B cell (primary cell): ENCODE results near the gene CTNND1. TPM values are rescaled to one million over a fixed set of nuclear protein-coding genes. Genes with fewer than 3 reads are reported as not detected.
A peak's percentile ranks its signal among the peaks of the same experiment; 100 is the strongest.

Source experiments
- ATAC-seq: fragments of 200-7000 bp; cut with Tn5 transposase; one replicate; pipeline ENCODE4 v1.10.0; 2021; ENCODE audit warnings: low read depth, mild to moderate bottlenecking, moderate number of reproducible peaks, moderate library complexity
- CTCF ChIA-PET: fragments of 350-600 bp; sonication (Branson Sonifier 250); formaldehyde crosslinking; loops from one replicate; lab custom pipeline; 2021; ENCODE audit warnings: antibody characterized with exemption, inconsistent platforms; lab: Charles Lee
- POLR2A ChIA-PET: fragments of 350-600 bp; sonication (Branson Sonifier 250); formaldehyde crosslinking; loops from one replicate; lab custom pipeline; 2021; ENCODE audit warnings: antibody characterized with exemption; lab: Charles Lee
- DNase-seq: peaks from one replicate; pipeline ENCODE4 v3.0.0; 2013
- H2AFZ ChIP-seq: 2 replicates; pipeline ENCODE4 v1.6.1; 2012; ENCODE audit warnings: mild to moderate bottlenecking, low read depth, low read length; ENCODE audit not compliant: insufficient read depth, poor library complexity, severe bottlenecking
- H3K27ac ChIP-seq, 2 donors: 1 replicate in 1 of 2; 2 replicates in 1 of 2; pipeline ENCODE4 v1.5.1; 2012 to 2013; ENCODE audit warnings: low read length in 2 of 2, mild to moderate bottlenecking in 2 of 2, moderate library complexity in 1 of 2
- H3K27me3 ChIP-seq, 4 experiments: fragments of 200-600 bp in 1 of 4; sonication (generic) in 1 of 4; replicated peaks in 1 of 4; 1 replicate in 2 of 4; 2 replicates in 2 of 4; pipeline versions ENCODE4 v1.6.1 to v1.7.0; 2013 to 2016; ENCODE audit warnings: low read length in 3 of 4, mild to moderate bottlenecking in 2 of 4, mixed read lengths in 1 of 4, moderate library complexity in 1 of 4; ENCODE audit not compliant: insufficient read depth in 4 of 4, control insufficient read depth in 3 of 4; ENCODE audit errors: control extremely low read depth in 1 of 4
- H3K36me3 ChIP-seq, 2 experiments: replicated peaks in 1 of 2; 1 replicate in 1 of 2; 2 replicates in 1 of 2; pipeline versions ENCODE4 v1.6.1 to v1.7.1; 2013; ENCODE audit warnings: low read length in 1 of 2; ENCODE audit not compliant: insufficient read depth in 2 of 2, control insufficient read depth in 1 of 2; ENCODE audit errors: control extremely low read depth in 1 of 2, extremely low read depth in 1 of 2
- H3K4me1 ChIP-seq, 2 donors: fragments of 200-600 bp in 1 of 2; sonication (generic) in 1 of 2; 1 replicate in 1 of 2; 2 replicates in 1 of 2; pipeline versions ENCODE4 v1.5.1 to v1.6.1; 2013 to 2017; ENCODE audit warnings: low read length in 2 of 2; ENCODE audit not compliant: control insufficient read depth in 2 of 2, insufficient read depth in 2 of 2
- H3K4me2 ChIP-seq: replicated peaks from 2 replicates; pipeline ENCODE3; 2012; ENCODE audit warnings: mild to moderate bottlenecking, low read depth, low read length; ENCODE audit not compliant: poor library complexity, severe bottlenecking
- H3K4me3 ChIP-seq, 5 experiments: fragments of 200-600 bp in 1 of 5; sonication (generic) in 1 of 5; 1 replicate in 3 of 5; 2 replicates in 2 of 5; pipeline versions ENCODE4 v1.5.1 to v1.7.0; 2011 to 2016; ENCODE audit warnings: low read length in 4 of 5, mild to moderate bottlenecking in 4 of 5, low read depth in 2 of 5, control low read depth in 1 of 5, moderate library complexity in 1 of 5; ENCODE audit not compliant: insufficient read depth in 1 of 5; ENCODE audit errors: control extremely low read depth in 1 of 5, extremely low read depth in 1 of 5
- H3K79me2 ChIP-seq: fragments of 200-600 bp; sonication (generic); one replicate; pipeline ENCODE4 v1.6.0; 2016; ENCODE audit warnings: low read length; ENCODE audit not compliant: control insufficient read depth, insufficient read depth
- H3K9ac ChIP-seq: fragments of 200-600 bp; sonication (generic); 2 replicates; pipeline ENCODE4 v1.6.1; 2017; ENCODE audit warnings: mild to moderate bottlenecking, low read length, moderate library complexity
- H3K9me3 ChIP-seq, 3 donors: one replicate each; pipeline versions ENCODE4 v1.6.1 to v1.7.1; 2013; ENCODE audit warnings: low read length in 2 of 3; ENCODE audit not compliant: control insufficient read depth in 2 of 3, insufficient read depth in 1 of 3; ENCODE audit errors: control extremely low read depth in 1 of 3
- H4K20me1 ChIP-seq: 2 replicates; pipeline ENCODE4 v1.6.0; 2012; ENCODE audit warnings: mild to moderate bottlenecking, low read length; ENCODE audit not compliant: insufficient read depth, control insufficient read depth, poor library complexity, severe bottlenecking
- H3K27ac Mint-ChIP-seq: one replicate; pipeline ENCODE4 v1.8.0; 2021; ENCODE audit warnings: mixed read lengths
- H3K27me3 Mint-ChIP-seq: one replicate; pipeline ENCODE4 v1.8.0; 2021; ENCODE audit warnings: mixed read lengths
- H3K4me1 Mint-ChIP-seq: one replicate; pipeline ENCODE4 v1.8.0; 2021; ENCODE audit warnings: mixed read lengths
- H3K4me3 Mint-ChIP-seq: one replicate; pipeline ENCODE4 v1.8.0; 2021; ENCODE audit warnings: mixed read lengths
- H3K9me3 Mint-ChIP-seq: one replicate; pipeline ENCODE4 v1.8.0; 2022; ENCODE audit warnings: mixed read lengths; ENCODE audit not compliant: insufficient read depth
- CTCF ChIP-seq: fragments of 200-600 bp; IDR thresholded peaks from one replicate; pipeline ENCODE4 v1.8.0; 2022; ENCODE audit warnings: antibody characterized with exemption, mild to moderate bottlenecking
- EZH2 ChIP-seq: IDR thresholded peaks from 2 replicates; pipeline ENCODE4 v1.6.1; 2012; ENCODE audit warnings: borderline replicate concordance, low read depth, mild to moderate bottlenecking, moderate library complexity, low read length; ENCODE audit not compliant: insufficient read depth, poor library complexity, severe bottlenecking
- WGBS: methylation state at CpG from one replicate; pipeline ENCODE4 v1.1.5; 2013; ENCODE audit warnings: missing lambda C conversion rate; ENCODE audit not compliant: insufficient coverage; 5-methylcytosine and 5-hydroxymethylcytosine counted together
- intact Hi-C: fragments of 100-400 bp; cut with micrococcal nuclease; formaldehyde crosslinking; loops from one replicate; pipeline ENCODE4 v1.10.0; 2022
- polyA plus RNA-seq: library from polyadenylated mRNA; depleted of rRNA; stranded (reverse); fragments of >200 nt; gene quantifications from 2 replicates; pipeline ENCODE4 v1.2.3, GENCODE V29; 2012
- total RNA-seq, 2 donors: library from RNA; stranded (reverse); fragments of 120-200 nt in 1 of 2; gene quantifications; 1 replicate in 1 of 2; 2 replicates in 1 of 2; pipeline versions ENCODE4 v1.2.3 to v1.2.4, GENCODE V29; 2013 to 2022

The CTNND1 gene
- total and polyA plus RNA-seq, 2 donors (not counting 1 experiment from before 2014, with no cell fraction given) = 12.1 to 54.4 TPM

- intact Hi-C loops = no loop called here
- Mint-ChIP-seq H3K4me1 (peaks cover 39% of the 10 kb centered on the region), H3K27ac (peak overlapping the region; percentile 63), H3K9me3 (no peaks in the 10 kb centered on the region), H3K27me3 (no peaks in the 10 kb centered on the region), H3K4me3 (no peak overlapping the region)
- DNase-seq = no peak
- ChIA-PET POLR2A (no interaction called here), CTCF (interaction anchor here (6.2 kb wide), 1 partner anchor 56 kb away, joined by 68 read pairs; no protein-coding TSS in a partner anchor)
- no peak for TF ChIP-seq EZH2
- no peak for TF ChIP-seq CTCF
- H2AFZ ChIP-seq = no peak overlapping the region
- peaks cover 8 to 40% of the 10 kb centered on the region in 2 experiments for H3K36me3 ChIP-seq
- no peak overlapping the region for H3K4me3 ChIP-seq
- no peaks in the 10 kb centered on the region for H3K9me3 ChIP-seq
- ATAC-seq = no peak
- H3K27ac ChIP-seq = peak overlapping the region in 1 of 2 donors; percentile 38
- 98% methylated on average over 5 of the region's 5 CpGs for WGBS
- peaks cover 37% of the 10 kb centered on the region for H3K79me2 ChIP-seq
- H3K4me1 ChIP-seq = peaks cover 11 to 32% of the 10 kb centered on the region in 2 donors
- H3K4me2 ChIP-seq = no peak overlapping the region
- H4K20me1 ChIP-seq = no peaks in the 10 kb centered on the region
- no peak overlapping the region for H3K9ac ChIP-seq
- no peaks in the 10 kb centered on the region for H3K27me3 ChIP-seq
These were observed 16.4 kb upstream of the CTNND1 start for GRCh38 chr11:57745206-57745605.

GRCh38 chr11:57746920-57747319, 14.7 kb upstream of the CTNND1 start:
- POLR2A ChIA-PET = interaction anchor here (0.6 kb wide), 2 partner anchors 31 to 37 kb away, joined by 3 to 7 read pairs; no protein-coding TSS in a partner anchor
- H3K4me3 Mint-ChIP-seq = no peak overlapping the region
- intact Hi-C loops = no loop called here

More at GRCh38 chr11:57746920-57747319, 14.7 kb upstream of the CTNND1 start:
- no peaks in the 10 kb centered on the region for H3K9me3 Mint-ChIP-seq
- H3K27me3 Mint-ChIP-seq = no peaks in the 10 kb centered on the region
- Histone ChIP-seq H2AFZ (no peak overlapping the region), H4K20me1 (no peaks in the 10 kb centered on the region), H3K4me3 (no peak overlapping the region), H3K79me2 (peaks cover 32% of the 10 kb centered on the region), H3K27ac (peak overlapping the region in 1 of 2 donors; percentile 44), H3K9ac (no peak overlapping the region), H3K36me3 (peaks cover 8 to 40% of the 10 kb centered on the region in 2 experiments), H3K4me1 (peaks cover 11 to 26% of the 10 kb centered on the region in 2 donors), H3K4me2 (no peak overlapping the region), H3K27me3 (no peaks in the 10 kb centered on the region), H3K9me3 (no peaks in the 10 kb centered on the region)
- DNase-seq = no peak
- ATAC-seq = no peak
- peaks cover 35% of the 10 kb centered on the region for H3K4me1 Mint-ChIP-seq
- peak overlapping the region; percentile 16 for H3K27ac Mint-ChIP-seq
- TF ChIP-seq EZH2 (no peak), CTCF (no peak)
- no CpG with 5 or more reads among the region's 1 CpG for WGBS
- CTCF ChIA-PET = interaction anchor here (6.8 kb wide), 1 partner anchor 55 kb away, joined by 180 read pairs; no protein-coding TSS in a partner anchor
